Right atrium auricular region (tissue), 2 donors: ENCODE results near the gene TUBG2. TPM values are rescaled to one million over a fixed set of nuclear protein-coding genes. Genes with fewer than 3 reads are reported as not detected.

Source experiments
- DNase-seq: peaks from one replicate; pipeline ENCODE4 v3.0.0-alpha.2; 2019; ENCODE audit warnings: low spot score
- H3K27ac ChIP-seq, 2 donors: fragments of 200-600 bp; sonication (generic); 1 replicate in 1 of 2; 2 replicates in 1 of 2; pipeline ENCODE4 v1.5.1; 2016 to 2019
- H3K27me3 ChIP-seq, 2 donors: fragments of 200-600 bp; sonication (generic); one replicate each; pipeline versions ENCODE4 v1.5.1 to v1.6.0; 2017 to 2019
- H3K36me3 ChIP-seq: fragments of 200-600 bp; sonication (generic); one replicate; pipeline ENCODE4 v1.5.1; 2016
- H3K4me1 ChIP-seq, 2 donors: fragments of 200-600 bp; sonication (generic); one replicate each; pipeline versions ENCODE4 v1.5.1 to v1.6.0; 2017 to 2019
- H3K4me3 ChIP-seq, 2 donors: fragments of 200-600 bp; sonication (generic); 1 replicate in 1 of 2; 2 replicates in 1 of 2; pipeline ENCODE4 v1.5.1; 2017 to 2019; ENCODE audit warnings: mild to moderate bottlenecking in 1 of 2, moderate library complexity in 1 of 2
- H3K9me3 ChIP-seq, 2 donors: fragments of 200-600 bp; sonication (generic); one replicate each; pipeline ENCODE4 v1.5.1; 2019
- total RNA-seq, 2 donors: library from RNA; depleted of rRNA; stranded (reverse); fragments of >200 nt; gene quantifications; one replicate each; pipeline ENCODE4 v1.1.0, GENCODE V29; 2016
- TF ChIP-seq, protein P1 (sequence below), 2 donors: fragments of 200-600 bp; sonication (generic); IDR thresholded peaks; one replicate each; pipeline ENCODE4 v1.5.1; 2019; ENCODE audit warnings: antibody characterized with exemption in 2 of 2

TUBG2 gene
- total RNA-seq, 2 donors from 2014 or later, result 18.2 to 25.7 TPM

DNA sequence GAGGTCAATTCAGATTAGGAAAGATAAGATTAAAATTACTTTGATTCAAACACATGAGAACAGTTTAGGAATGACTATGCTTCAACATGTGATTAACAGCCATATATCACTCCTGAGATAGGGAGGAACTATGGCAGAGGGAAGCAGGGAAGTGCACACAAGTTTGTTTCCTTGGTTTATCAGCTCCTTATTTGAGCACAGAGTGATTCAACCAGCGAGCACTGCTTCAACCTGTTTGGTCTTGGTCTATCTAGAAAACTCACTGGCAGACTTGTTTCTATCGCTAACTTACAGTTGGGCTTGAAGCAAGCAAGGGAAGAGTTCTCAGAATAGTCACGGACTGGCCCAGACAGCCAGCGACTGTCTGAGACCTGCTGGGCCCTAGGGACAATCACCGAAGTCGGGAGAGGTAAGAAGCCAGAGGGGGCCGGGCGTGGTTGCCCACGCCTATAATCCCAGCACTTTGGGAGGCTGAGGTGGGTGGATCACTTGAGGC is 26.1 kb upstream of the TUBG2 start:
- H3K4me3 ChIP-seq, result no peak overlapping the region
- H3K4me1 ChIP-seq, result no peaks in the 10 kb centered on the region
- no peak overlapping the region for H3K27ac ChIP-seq
- no peaks in the 10 kb centered on the region for H3K9me3 ChIP-seq
- no peaks in the 10 kb centered on the region for H3K27me3 ChIP-seq
- no peaks in the 10 kb centered on the region for H3K36me3 ChIP-seq
- no peak for DNase-seq
- TF ChIP-seq, protein P1, sequence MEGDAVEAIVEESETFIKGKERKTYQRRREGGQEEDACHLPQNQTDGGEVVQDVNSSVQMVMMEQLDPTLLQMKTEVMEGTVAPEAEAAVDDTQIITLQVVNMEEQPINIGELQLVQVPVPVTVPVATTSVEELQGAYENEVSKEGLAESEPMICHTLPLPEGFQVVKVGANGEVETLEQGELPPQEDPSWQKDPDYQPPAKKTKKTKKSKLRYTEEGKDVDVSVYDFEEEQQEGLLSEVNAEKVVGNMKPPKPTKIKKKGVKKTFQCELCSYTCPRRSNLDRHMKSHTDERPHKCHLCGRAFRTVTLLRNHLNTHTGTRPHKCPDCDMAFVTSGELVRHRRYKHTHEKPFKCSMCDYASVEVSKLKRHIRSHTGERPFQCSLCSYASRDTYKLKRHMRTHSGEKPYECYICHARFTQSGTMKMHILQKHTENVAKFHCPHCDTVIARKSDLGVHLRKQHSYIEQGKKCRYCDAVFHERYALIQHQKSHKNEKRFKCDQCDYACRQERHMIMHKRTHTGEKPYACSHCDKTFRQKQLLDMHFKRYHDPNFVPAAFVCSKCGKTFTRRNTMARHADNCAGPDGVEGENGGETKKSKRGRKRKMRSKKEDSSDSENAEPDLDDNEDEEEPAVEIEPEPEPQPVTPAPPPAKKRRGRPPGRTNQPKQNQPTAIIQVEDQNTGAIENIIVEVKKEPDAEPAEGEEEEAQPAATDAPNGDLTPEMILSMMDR (IDR thresholded peaks at IDR 0.05), result no peak

DNA sequence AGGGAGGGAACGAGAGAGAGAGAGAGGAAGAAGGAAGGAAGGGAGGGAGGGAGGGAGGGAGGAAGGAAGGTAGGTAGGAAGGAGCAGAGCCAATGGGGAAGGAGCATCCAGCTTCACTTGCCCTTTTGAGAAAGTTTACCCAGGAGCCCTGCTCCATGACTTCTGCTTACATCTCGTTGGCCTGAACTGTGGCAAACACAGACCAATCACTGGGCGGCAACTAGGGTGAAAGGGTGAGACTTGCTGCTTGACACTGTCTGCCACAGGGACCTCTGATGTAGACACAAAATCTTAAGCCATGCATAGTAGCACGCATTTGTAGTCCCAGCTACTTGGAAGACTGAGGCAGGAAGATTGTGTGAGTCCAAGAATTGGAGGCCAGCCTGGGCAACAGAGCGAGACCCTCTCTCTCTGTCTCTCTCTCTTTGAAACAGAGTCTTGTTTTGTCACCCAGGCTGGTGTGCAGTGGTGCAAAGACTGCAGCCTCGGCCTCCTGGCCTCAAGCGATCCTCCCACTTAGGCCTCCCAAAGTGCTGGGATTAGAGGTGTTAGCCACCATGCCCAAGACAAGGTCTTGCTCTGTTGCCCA is 19.5 kb upstream of the TUBG2 start:
- Histone ChIP-seq H3K27me3 (no peaks in the 10 kb centered on the region), H3K36me3 (no peaks in the 10 kb centered on the region), H3K9me3 (no peaks in the 10 kb centered on the region), H3K4me1 (no peaks in the 10 kb centered on the region), H3K27ac (no peak overlapping the region), H3K4me3 (no peak overlapping the region)
- TF ChIP-seq, protein P1 (IDR thresholded peaks at IDR 0.05), result no peak
- no peak for DNase-seq

DNA sequence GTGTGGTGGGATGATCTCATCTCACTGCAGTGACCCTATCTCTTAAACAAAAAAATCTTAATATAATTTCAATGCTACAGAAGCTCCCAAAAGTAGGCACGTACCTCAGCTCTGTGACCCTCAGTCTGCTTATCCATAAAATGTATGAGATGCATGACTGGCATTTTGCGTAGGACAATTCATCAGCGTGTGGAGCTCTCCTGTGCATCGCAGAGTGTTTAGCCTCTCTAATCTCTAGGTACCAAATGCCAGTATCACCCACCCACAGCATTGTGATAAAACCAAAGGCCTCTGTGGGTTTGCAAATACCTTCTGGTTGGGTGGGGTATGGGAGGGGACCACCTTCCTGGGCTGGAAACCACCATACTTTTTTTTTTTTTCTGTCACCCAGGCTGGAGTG is 19.0 kb upstream of the TUBG2 start:
- no peak overlapping the region for H3K4me3 ChIP-seq
- TF ChIP-seq, protein P1 (IDR thresholded peaks at IDR 0.05), result no peak

DNA sequence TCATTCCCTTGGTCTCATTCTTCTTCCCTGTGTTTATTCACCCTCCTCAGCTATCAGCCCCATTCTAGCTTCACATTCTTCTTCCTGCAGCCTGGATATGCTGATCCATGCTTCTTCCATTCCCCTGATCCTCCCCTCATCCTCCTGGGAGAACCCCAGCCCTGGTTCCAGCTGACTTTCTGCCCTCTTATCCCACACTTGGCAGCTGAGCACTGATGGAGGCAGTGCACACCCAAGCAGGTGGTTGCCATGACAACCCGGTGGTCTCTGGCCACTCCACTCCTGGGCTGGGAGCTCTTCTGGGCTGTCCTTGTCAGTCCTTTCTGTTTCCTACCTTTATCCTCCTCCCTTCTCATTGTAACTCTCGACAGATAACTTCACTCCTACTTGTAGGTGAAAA is 16.7 kb upstream of the TUBG2 start:
- no peak for DNase-seq
- H3K4me1 ChIP-seq, result no peaks in the 10 kb centered on the region

More for the DNA sequence above, 19.0 kb upstream of the TUBG2 start:
- H3K27me3 ChIP-seq, result no peaks in the 10 kb centered on the region
- no peaks in the 10 kb centered on the region for H3K4me1 ChIP-seq
- no peaks in the 10 kb centered on the region for H3K9me3 ChIP-seq
- DNase-seq, result no peak
- H3K27ac ChIP-seq, result no peak overlapping the region
- no peaks in the 10 kb centered on the region for H3K36me3 ChIP-seq

DNA sequence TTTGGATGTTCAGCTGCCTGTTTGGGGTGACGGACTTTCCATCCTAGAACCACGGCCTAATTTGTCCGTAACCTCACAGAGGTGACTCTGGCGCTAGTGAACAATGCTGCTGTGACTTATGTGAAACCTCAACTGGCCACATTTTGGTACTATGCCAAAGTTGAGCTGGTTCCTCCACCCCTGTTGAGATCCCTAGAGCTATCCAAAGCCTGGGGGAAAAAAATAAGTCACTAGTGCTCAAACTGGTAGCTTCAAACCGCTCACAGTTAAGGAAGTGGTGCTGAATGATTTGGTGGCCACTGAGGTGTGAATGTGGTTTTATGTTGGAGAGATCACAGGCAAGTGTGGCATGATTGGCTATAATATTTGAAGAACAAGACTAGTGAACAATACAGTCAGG is 11.3 kb upstream of the TUBG2 start:
- no peaks in the 10 kb centered on the region for H3K36me3 ChIP-seq
- H3K9me3 ChIP-seq, result no peaks in the 10 kb centered on the region
- H3K27ac ChIP-seq, result no peak overlapping the region
- TF ChIP-seq, protein P1 (IDR thresholded peaks at IDR 0.05), result no peak
- DNase-seq, result no peak
- no peaks in the 10 kb centered on the region for H3K27me3 ChIP-seq
- no peak overlapping the region for H3K4me3 ChIP-seq
- H3K4me1 ChIP-seq, result no peaks in the 10 kb centered on the region

More for the DNA sequence above, 16.7 kb upstream of the TUBG2 start:
- Histone ChIP-seq H3K27me3 (no peaks in the 10 kb centered on the region), H3K27ac (no peak overlapping the region), H3K9me3 (no peaks in the 10 kb centered on the region), H3K4me3 (no peak overlapping the region), H3K36me3 (no peaks in the 10 kb centered on the region)
- TF ChIP-seq, protein P1 (IDR thresholded peaks at IDR 0.05), result no peak

DNA sequence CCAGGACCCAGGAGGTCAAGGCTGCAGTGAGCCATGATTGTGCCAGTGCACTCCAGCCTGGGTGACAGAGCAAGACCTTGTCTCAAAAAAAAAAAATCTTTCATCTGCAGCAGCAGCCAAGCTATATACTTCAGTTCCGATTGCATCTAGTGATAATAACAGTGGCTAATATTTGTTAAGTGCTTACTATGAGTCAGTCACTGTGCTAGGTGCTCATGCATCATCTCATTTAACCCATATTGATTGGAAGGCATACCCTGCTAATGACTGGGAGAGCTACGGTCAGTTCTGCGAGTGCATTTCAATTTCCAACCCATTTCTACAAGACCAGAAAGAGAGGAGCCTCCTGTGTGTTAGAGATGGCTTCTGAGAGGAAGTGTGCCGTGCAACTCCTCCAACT is 7.7 kb upstream of the TUBG2 start:
- no peak for DNase-seq
- no peak overlapping the region for H3K4me3 ChIP-seq
- peaks cover 0 to 16% of the 10 kb centered on the region in 2 donors for H3K4me1 ChIP-seq
- TF ChIP-seq, protein P1 (IDR thresholded peaks at IDR 0.05), result no peak
- H3K27ac ChIP-seq, result no peak overlapping the region
- H3K9me3 ChIP-seq, result no peaks in the 10 kb centered on the region
- no peaks in the 10 kb centered on the region for H3K27me3 ChIP-seq
- no peaks in the 10 kb centered on the region for H3K36me3 ChIP-seq
